HUES64 (cell line): ENCODE results near the gene SCYGR6. TPM values are rescaled to one million over a fixed set of nuclear protein-coding genes. Genes with fewer than 3 reads are reported as not detected.
"Not testable (repeated sequence)": the region's sequence is repeated elsewhere in the genome, so short reads cannot be mapped to it uniquely, and the experiment has no call there.

ENCODE experiments used
- H3K27ac ChIP-seq: 2 replicates; pipeline ENCODE4 v1.7.0; 2013; ENCODE audit warnings: low read depth, low read length, inconsistent platforms
- H3K27me3 ChIP-seq: 2 replicates; pipeline ENCODE4 v1.6.1; 2013; ENCODE audit warnings: mild to moderate bottlenecking, low read length; ENCODE audit not compliant: insufficient read depth
- H3K36me3 ChIP-seq: 2 replicates; pipeline ENCODE4 v1.6.1; 2013; ENCODE audit warnings: mild to moderate bottlenecking, low read length; ENCODE audit not compliant: insufficient read depth
- H3K4me1 ChIP-seq: 2 replicates; pipeline ENCODE4 v1.6.1; 2013; ENCODE audit warnings: mild to moderate bottlenecking, low read length, moderate library complexity; ENCODE audit not compliant: insufficient read depth
- H3K4me3 ChIP-seq: 2 replicates; pipeline ENCODE4 v1.5.1; 2013; ENCODE audit warnings: mild to moderate bottlenecking, low read length, moderate library complexity
- H3K9ac ChIP-seq: 2 replicates; pipeline ENCODE4 v1.6.1; 2013; ENCODE audit warnings: mild to moderate bottlenecking, low read depth, low read length
- H3K9me3 ChIP-seq: 2 replicates; pipeline ENCODE4 v1.6.1; 2013; ENCODE audit warnings: low read depth, low read length; ENCODE audit not compliant: insufficient read depth
- WGBS: fragments of 150-250, 120-280 bp; methylation state at CpG from one replicate; pipeline ENCODE4 v1.1.7; 2013; ENCODE audit warnings: missing lambda C conversion rate; 5-methylcytosine and 5-hydroxymethylcytosine counted together
- polyA plus RNA-seq, 2 experiments: library from polyadenylated mRNA; stranded (reverse); fragments of 50-300 nt; gene quantifications; one replicate each; pipeline ENCODE4 v1.2.3, GENCODE V29; 2013

Gene SCYGR6
- not detected for polyA plus RNA-seq (2013, experiment 1 of 2)
- polyA plus RNA-seq (2013, experiment 2 of 2): not detected

DNA sequence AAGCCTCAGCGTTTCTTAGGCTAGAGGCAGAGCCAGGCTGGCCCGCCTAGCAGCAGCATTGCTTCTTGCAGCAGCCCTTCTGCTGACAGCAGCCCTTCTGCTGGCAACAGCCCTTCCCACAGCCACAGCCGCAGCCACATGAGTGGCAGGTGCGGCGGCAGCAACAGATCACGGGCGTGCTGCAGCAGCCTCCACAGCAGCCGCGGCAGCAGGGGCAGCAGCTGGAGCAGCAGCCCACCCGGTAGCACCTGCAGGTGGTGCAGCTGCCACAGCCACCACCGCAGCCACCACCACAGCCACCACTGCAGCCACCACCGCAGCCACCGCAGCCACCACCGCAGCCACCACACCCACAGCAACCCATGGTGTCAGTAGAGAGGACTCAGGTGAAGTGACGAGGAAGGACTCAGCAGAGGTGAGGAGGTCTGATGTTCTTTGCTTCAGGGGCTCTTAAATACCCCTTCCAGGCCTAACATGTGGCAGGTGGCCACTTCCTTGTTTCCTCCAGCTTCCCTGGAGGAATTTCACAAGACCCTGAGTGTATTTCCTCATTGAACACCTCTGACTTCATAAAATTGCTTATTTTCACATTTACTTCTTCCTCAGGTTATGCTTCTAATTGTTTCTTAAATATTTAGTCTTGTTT, at the start of gene SCYGR6:
SCYGR6 (minus strand) TSS at position 364 of the 646 bp plus-strand sequence; CDS start at position 364, 0 bp downstream.
- H3K27me3 ChIP-seq: no peaks in the 10 kb centered on the region
- WGBS: 95% methylated on average over 15 of the region's 15 CpGs
- no peak within 1 kb of the TSS for H3K4me3 ChIP-seq
- H3K27ac ChIP-seq: no peak within 1 kb of the TSS
- H3K36me3 ChIP-seq: no peaks in the 10 kb centered on the region
- H3K9ac ChIP-seq: no peak within 1 kb of the TSS
- no peaks in the 10 kb centered on the region for H3K4me1 ChIP-seq
- H3K9me3 ChIP-seq: no peaks in the 10 kb centered on the region

GRCh38 chr2:227774011-227774624, 49.6 kb upstream of the SCYGR6 start:
- Histone ChIP-seq H3K4me1 (peaks cover 10% of the 10 kb centered on the region), H3K4me3 (no peak overlapping the region), H3K27me3 (no peaks in the 10 kb centered on the region), H3K9me3 (no peaks in the 10 kb centered on the region), H3K36me3 (no peaks in the 10 kb centered on the region), H3K27ac (no peak overlapping the region), H3K9ac (no peak overlapping the region)
- 47% methylated on average over 15 of the region's 15 CpGs for WGBS

GRCh38 chr2:227772932-227773331, 48.4 kb upstream of the SCYGR6 start:
- Histone ChIP-seq H3K9me3 (no peaks in the 10 kb centered on the region), H3K4me1 (peaks cover 10% of the 10 kb centered on the region), H3K27me3 (no peaks in the 10 kb centered on the region), H3K4me3 (no peak overlapping the region), H3K9ac (no peak overlapping the region), H3K36me3 (no peaks in the 10 kb centered on the region), H3K27ac (no peak overlapping the region)
- WGBS: 87% methylated on average over 1 of the region's 2 CpGs

DNA sequence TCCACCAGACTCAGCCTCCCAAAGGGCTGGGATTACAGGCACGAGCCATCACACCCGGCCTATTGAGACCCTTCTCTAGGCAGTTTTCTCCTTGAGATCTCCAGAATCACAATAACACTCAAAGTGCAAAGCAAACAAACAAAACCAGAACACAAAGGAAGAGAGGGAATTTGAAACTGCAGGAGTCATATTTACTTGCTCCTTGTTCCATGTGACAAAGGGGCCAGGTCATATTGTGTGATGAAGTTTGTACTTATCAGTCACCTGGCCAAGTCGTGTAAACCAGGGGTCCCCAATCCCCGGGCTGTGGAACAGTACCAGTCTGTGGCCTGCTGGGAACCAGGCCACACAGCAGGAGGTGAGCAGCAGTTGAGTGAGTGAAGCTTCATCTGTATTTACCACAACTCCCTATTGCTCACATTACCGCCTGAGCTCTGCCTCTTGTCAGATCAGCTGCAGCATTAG, 47.7 kb upstream of the SCYGR6 start:
- Histone ChIP-seq H3K36me3 (no peaks in the 10 kb centered on the region), H3K9me3 (no peaks in the 10 kb centered on the region), H3K27me3 (no peaks in the 10 kb centered on the region), H3K4me3 (no peak overlapping the region), H3K4me1 (peaks cover 10% of the 10 kb centered on the region), H3K27ac (no peak overlapping the region; the same call in 1 of the 2 replicates), H3K9ac (no peak overlapping the region)
- 78% methylated on average over 5 of the region's 5 CpGs for WGBS

- Histone ChIP-seq H3K27ac (no peak overlapping the region), H3K9ac (no peak overlapping the region), H3K27me3 (no peaks in the 10 kb centered on the region), H3K4me3 (no peak overlapping the region), H3K36me3 (no peaks in the 10 kb centered on the region), H3K4me1 (peaks cover under 1% of the 10 kb centered on the region; the same call in 1 of the 2 replicates), H3K9me3 (no peaks in the 10 kb centered on the region)
- 94% methylated on average over 22 of the region's 22 CpGs for WGBS
Observed at GRCh38 chr2:227767830-227768229, 43.3 kb upstream of the SCYGR6 start.

GRCh38 chr2:227766373-227766883, 41.9 kb upstream of the SCYGR6 start:
- H3K36me3 ChIP-seq: no peaks in the 10 kb centered on the region
- no peaks in the 10 kb centered on the region for H3K27me3 ChIP-seq
- H3K4me1 ChIP-seq: no peaks in the 10 kb centered on the region
- no peaks in the 10 kb centered on the region for H3K9me3 ChIP-seq
- no peak overlapping the region for H3K4me3 ChIP-seq
- no peak overlapping the region for H3K9ac ChIP-seq
- 38% methylated on average over 11 of the region's 11 CpGs for WGBS
- no peak overlapping the region for H3K27ac ChIP-seq

GRCh38 chr2:227765788-227766372, 41.3 kb upstream of the SCYGR6 start:
- 51% methylated on average over 4 of the region's 4 CpGs for WGBS
- Histone ChIP-seq H3K9ac (no peak overlapping the region), H3K4me3 (no peak overlapping the region), H3K9me3 (no peaks in the 10 kb centered on the region), H3K4me1 (no peaks in the 10 kb centered on the region), H3K27ac (no peak overlapping the region), H3K36me3 (no peaks in the 10 kb centered on the region), H3K27me3 (no peaks in the 10 kb centered on the region)

GRCh38 chr2:227761740-227762476, 37.4 kb upstream of the SCYGR6 start:
- H3K27ac ChIP-seq: no peak overlapping the region
- H3K36me3 ChIP-seq: no peaks in the 10 kb centered on the region
- H3K9me3 ChIP-seq: no peaks in the 10 kb centered on the region
- H3K9ac ChIP-seq: no peak overlapping the region
- H3K27me3 ChIP-seq: no peaks in the 10 kb centered on the region
- no peak overlapping the region for H3K4me3 ChIP-seq
- WGBS: 97% methylated on average over 6 of the region's 6 CpGs
- H3K4me1 ChIP-seq: peaks cover 15% of the 10 kb centered on the region

- no peaks in the 10 kb centered on the region for H3K9me3 ChIP-seq
- H3K27ac ChIP-seq: peak overlapping the region; percentile 28; the same call in 1 of the 2 replicates
- no peaks in the 10 kb centered on the region for H3K36me3 ChIP-seq
- H3K9ac ChIP-seq: no peak overlapping the region
- 65% methylated on average over 13 of the region's 13 CpGs for WGBS
- no peaks in the 10 kb centered on the region for H3K27me3 ChIP-seq
- H3K4me3 ChIP-seq: no peak overlapping the region
- peaks cover 15% of the 10 kb centered on the region for H3K4me1 ChIP-seq
Observed at GRCh38 chr2:227759411-227760118, 35.0 kb upstream of the SCYGR6 start.

DNA sequence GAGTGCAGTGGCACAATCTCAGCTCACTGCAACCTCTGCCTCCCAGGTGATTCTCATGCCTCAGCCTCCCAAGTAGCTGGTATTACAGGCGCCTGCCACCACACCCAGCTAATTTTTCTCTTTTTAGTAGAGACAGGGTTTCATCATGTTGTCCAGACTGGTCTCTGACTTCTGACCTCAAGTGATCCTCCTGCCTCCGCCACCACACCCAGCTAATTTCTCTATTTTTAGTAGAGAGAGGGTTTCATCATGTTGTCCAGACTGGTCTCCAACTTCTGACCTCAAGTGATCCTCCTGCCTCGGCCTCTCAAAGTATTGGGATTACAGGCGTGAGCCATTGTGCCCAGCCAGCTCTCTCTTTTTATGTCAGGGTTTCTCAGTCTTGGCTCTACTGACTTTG, 31.7 kb upstream of the SCYGR6 start:
- not testable (repeated sequence) for H3K36me3 ChIP-seq, H3K27ac ChIP-seq, H3K9me3 ChIP-seq, H3K4me3 ChIP-seq, H3K27me3 ChIP-seq, H3K9ac ChIP-seq
- peaks cover 15% of the 10 kb centered on the region for H3K4me1 ChIP-seq
- WGBS: 62% methylated on average over 3 of the region's 4 CpGs
